Right lobe of liver (tissue), 4 donors: ENCODE results near the gene PRMT2.

ENCODE experiments used
- CTCF ChIP-seq, 4 donors: fragments of 200-600 bp in 3 of 4; fragments of 450-650 bp in 1 of 4; IDR thresholded peaks; one replicate each; pipeline versions ENCODE4 v1.5.1 to v1.8.0; 2016 to 2022; ENCODE audit warnings: antibody characterized with exemption in 4 of 4, mild to moderate bottlenecking in 2 of 4
- POLR2A ChIP-seq: fragments of 450-650 bp; IDR thresholded peaks from one replicate; pipeline ENCODE4 v1.6.1; 2017; ENCODE audit warnings: antibody characterized with exemption, mild to moderate bottlenecking
- donor health status: DM: no; HTN: no; CAD: no.
- donor health status: DM: no; HTN: no; CAD: no.
- donor health status: DM: no; HTN: yes; CAD: no.

GRCh38 chr21:46633566-46633965 lies 1.9 kb upstream of the PRMT2 start:
- TF ChIP-seq CTCF (IDR thresholded peaks at IDR 0.05) = no peak
- TF ChIP-seq POLR2A = no peak
